ENCODE results near the gene EML3.
"Not testable (repeated sequence)": the region's sequence is repeated elsewhere in the genome, so short reads cannot be mapped to it uniquely, and the experiment has no call there.

The EML3 gene

DNA sequence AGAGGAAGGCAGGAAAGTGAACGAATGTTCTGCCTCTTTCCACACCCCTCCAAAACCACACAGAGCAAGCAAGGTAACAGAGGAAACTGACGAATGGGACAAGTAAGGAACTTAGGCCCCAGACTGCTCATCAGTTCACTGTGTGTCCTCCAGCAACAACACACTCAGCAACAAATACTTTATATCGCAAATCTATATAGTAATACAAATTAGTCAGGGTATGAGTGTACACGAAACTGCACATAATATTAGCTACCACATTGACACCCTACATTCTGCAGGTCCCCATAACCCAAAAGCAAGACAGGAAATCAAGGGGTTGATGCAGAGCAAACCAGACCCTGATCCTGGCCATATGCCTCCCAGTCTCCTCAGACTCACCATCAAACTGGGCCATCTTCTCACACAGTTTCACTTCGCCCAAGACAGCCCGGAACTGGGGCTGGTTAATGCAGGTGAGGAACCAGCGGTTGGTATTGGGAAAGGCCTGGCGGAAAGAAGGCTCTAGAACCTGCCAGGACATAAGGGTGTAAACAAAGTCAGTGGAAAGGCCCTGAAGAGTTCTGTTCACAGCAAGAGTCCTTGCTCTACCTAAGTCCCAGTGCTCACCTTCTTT is 45.4 kb downstream of the EML3 start:
- no peak for DNase-seq

DNA sequence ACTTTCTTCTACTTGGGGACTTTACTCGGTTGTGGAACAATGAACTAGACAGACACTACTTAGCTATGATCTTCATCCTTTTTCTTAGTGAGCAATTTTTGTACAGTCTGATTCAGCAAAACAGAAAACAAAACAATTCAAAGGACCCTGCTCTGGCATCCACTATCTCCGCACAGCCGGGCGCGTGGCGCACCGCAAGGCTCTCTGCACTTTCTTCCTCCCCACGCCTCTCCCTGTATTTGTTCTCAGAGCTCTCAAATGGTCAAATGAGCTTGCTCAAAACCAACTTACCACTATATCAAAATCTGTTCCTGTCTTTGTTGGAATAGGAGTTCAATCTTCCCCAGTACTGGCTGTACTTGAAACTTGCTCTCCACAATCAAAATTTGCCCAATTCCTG is 46.3 kb downstream of the EML3 start:
- no peak for DNase-seq

DNA sequence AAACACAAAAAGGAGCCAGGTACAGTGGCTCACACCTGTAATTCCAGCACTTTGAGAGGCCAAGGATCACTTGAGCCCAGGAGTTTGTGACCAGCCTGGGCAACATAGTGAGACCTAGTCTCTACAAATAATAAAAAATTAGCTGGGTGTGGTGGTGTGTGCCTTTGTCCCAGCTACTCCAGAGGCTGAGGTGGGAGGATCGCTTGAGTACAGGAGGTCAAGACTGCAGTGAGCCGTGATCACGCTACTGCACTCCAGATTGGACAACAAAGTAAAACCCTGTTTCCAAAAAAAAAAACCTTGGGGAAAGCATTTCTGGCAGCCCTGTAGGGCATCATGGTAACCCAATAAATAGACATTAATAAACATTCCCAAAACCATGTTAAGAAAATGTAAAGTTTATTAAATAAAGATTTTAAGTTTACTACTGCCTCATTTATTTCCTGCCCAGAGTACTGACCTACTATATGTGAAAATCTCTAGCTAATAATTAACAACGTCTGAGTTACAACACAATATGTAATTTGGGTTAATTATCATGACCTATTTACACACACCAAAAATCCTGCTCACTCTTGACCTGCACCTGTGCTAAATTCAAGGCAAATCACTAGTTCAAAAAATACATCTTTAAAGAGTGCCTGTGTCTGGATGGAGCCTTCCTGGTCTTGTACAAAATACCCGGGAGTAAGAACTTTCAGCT is 47.3 kb downstream of the EML3 start:
- DNase-seq: no peak

DNA sequence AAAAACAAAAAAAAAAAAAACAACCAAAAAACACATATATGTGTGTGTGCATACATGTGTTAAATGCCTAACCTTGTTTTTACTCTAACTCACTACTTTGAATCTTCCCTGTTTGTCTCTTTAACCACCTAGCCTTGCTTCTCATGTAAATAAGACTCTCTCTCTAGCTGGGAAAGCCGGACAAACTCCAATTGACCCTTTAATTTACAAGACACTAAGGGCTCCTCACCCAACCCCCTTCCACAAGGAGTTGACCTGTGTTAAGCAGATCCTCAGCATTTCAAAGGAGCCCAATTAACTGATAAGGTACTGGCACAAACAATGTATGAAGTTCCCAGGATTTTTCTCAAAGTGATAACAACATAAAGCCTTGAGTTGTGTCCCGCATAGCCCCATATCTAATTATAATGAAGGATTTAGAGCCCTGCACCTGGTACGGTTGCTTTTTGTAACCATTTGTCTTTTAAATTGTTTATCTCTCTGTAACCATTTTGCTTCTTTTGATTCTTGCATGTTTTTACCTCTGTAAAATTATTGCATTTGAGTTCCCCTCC is 50.8 kb downstream of the EML3 start:
- DNase-seq: not testable (repeated sequence)

DNA sequence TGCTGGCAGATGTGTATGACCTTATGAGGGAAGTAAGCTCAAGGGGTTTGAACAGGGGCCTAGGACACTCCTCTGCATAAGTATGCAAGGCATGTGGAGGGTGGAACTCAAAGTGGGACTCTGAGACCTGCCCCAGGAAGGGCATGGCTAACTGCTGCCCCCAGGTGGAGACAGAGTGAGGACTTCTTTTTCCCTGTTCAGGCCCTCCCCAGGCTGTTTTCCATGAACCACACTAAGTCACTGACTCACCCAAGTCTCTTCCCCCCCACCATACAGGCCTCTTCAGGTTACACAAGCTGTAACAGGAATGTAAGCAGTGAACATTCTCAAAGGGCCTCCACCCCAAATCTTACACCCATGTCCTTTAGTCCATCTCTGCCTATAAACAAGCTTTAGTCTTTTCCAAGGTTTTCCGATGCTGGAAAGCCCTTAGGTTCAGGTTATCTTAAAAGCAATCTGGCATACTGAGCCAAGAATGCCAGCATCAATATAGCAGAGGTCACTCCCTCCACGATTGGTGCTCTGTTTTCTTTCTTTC is 51.9 kb downstream of the EML3 start:
- DNase-seq: peak; percentile 75

DNA sequence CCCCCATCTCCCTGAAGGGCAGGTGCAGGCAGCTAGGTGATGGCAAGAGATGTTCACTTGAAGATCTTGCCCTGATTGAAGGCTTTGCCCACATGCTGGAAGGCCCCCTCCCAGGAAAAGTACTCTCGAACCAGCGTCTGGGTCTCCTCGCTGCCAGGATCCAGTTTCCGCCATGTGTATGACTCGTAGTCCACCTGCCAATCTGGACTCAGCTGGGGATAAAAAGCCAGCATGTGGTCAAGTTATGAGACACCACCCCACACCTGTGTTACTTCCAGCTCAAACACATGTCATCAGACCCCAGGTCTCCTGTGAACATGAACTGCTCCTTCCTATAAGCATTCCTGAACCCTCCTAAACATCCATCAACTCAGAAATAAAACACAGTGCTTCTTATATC is 52.9 kb downstream of the EML3 start:
- not testable (repeated sequence) for DNase-seq

DNA sequence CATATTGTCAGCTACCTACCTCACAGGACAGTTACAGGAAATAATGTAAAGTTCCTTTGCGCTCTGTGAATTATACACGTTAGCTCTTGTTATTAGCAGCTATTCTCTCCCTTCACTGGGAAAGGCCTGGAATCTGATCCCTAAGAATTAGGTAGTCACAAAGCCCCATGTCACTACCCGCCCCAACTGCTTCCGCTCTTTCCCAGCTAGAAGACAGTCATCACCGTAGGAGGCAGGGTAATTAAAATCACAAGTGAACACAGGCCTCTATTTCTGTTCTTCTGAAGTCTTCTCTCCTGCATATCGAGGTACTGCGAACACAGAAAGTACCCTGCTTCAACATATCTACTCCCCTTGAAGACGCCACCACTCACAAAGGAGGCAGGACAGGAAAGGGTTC is 53.4 kb downstream of the EML3 start:
- DNase-seq: no peak

DNA sequence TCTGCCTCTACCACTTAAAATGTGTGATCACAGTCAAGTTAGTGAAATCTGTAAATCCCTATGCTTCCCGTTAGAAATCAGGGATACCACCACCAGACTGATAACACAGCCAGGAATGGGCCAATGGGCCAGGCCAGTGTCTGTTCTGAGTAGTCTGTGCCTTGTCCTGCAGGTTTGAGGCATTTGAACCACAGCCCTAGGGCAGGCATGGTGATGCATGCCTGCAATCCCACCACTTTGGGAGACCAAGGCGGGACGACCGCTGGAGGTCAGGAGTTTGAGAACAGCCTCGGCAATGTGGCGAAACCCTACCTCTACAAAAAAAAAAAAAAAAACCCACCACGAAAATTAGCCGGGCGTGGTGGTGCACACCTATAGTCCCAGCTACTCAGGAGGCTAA is 53.9 kb downstream of the EML3 start:
- DNase-seq: no peak

DNA sequence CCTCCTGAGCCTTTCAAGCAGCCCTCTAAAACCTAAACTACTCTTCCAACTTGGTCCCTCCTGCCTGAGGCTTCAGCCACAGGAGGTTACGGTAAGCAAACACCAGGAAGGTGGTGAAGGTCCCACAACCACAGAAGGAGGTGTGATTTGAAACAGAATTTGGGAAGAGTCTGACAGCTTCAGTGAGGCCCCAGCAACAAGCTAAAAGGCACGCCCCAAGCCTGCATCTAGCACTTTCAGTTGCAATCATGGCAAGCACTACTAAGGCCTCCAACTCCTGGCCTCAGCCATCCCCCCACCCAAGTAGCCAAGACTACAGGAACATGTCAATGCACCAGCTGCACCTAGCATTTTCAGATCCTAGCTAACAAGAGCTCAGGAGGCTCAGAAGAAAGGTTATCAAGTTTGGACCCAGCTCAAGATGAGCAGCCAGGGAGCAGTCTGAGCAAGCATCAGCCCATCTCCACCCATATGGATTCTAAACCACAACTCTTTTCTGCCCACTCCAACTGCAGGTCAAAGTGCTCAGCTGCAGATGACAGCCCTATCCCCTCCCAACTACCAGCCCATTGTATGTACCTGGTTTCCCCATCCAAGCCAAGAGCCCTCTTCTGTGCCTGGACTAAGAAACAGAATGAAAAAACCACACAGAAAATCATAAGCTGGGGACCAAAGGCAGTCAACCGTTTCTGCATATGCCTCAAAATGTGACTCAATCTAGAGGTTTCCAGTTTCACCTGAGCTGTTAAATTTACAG is 55.5 kb downstream of the EML3 start:
- DNase-seq: no peak

DNA sequence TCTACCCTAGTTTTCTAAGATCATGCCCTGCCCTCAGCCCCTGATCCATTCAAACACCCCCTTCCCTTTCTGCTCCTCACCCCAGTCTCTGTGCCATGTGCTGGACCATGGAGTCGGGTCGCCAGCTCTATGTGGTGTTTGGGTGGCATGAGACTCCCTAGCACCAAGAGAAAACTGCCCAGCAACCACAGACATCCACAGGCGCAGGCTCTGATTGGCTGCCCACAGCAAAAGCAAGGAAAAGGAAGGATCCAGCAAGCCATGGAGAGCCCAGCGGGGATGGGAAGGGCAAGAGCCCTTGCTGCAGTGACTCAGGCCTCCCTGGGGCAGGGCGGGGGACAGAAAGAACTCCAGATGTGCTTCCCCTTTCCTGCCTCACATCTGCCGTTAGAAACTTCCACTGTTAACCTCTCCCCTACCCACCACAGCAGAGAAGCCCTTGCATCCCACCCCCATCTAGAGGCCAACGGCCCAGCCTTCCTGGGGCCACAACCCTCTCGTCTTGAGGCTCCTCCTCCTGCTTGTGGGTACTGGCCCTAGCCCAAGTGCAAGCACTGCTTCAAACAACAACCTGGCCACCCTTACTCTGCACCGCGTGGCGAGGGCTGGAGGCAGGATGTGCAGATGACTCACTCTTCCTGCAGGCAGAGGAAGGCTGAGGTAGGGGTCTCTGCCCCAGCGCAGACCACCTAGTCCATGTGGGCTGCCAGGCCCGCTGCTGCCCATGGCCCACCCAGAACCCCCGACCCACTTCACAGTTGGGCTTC is 56.3 kb downstream of the EML3 start:
- peak; percentile 51 for DNase-seq

DNA sequence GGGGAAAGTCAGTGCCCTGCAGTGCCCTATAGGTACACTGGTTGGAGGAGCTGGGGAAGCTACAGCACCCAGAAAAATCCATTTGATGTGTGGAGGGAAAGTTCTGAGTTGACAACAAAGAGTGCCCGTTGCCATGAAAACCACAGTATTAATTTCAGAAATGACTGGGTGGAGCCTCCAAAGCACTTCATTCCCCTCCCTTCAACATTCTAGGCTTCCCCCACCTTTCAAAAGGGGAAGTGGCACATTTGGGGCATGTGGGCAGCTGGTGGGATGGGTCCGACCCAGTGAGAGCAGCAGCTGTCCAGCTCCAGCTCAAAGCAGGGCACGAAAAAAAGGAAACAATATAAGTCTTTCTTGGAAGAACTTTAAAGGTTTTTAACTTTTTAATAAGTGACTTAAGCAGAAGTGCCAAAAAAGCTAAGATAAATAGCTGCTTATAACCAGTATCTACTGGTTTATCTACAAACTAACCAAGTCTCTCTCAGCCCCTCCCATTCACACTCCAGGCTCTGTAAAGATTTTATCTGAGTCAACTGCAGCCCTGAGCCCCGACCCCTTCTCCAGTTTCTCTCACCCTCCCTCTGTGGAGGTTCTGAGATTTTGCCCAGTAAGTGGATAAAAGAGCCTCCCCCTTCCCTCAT is 57.0 kb downstream of the EML3 start:
- DNase-seq: no peak

DNA sequence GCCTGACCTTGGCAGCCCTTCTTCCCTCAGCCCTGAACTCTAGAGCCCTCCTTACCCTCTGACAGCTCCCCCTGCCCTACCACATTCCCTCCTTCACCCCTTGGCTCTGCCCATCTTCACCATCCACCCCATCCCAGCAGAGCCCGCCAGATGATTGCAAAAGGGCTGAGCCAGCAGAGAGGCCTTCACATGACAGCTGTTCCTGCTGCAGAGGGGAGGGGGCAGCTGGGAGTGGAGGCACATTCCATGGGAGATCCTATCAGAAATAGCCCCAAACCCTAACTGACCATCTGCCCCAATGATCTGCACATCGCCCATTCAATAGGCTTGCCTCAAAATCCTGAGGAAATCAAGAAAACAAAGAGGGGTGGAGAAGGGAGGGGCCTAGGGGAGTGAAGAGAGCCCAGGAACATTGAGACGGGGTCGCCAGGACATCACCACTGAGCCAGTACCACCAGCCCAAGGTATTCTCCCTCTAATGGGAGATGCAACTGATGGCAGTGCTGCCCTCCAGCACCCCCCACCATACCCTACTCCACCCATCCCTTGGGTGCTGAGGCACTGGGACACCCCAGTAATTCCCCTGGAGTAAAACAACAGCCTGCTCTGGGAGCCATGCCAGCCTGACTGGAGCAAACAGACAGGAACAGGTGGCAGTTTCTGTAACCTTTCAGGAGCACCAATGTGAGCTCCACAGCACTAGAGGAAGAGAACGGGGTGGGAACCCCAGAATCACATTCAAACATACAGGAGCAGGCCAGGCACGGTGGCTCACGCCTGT is 58.0 kb downstream of the EML3 start:
- no peak for DNase-seq

DNA sequence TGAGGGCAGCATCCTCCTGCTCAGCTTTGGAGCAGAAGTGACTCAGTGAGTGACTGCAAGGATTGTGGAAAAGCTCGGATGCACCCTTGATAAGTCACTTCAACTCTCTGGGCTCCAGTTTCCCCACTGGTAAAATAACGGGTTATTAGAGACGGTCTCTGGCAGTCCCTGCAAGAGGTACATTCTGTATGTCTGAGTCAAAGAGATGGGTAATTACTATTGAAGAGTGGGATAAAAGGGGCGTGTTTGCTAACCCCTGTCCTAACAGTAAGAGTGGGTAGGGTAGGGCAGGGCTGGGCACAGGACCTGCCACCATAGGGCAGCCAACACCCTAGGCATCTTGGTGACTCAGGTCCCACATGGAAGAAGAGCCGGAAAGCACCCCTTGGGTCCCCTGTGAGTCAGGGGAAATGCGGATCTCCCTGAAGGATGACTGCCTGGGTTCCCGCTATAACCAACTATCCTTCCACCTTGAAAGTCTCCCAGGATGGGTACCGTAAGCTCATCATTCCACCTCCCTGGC is 58.7 kb downstream of the EML3 start:
- DNase-seq: no peak

DNA sequence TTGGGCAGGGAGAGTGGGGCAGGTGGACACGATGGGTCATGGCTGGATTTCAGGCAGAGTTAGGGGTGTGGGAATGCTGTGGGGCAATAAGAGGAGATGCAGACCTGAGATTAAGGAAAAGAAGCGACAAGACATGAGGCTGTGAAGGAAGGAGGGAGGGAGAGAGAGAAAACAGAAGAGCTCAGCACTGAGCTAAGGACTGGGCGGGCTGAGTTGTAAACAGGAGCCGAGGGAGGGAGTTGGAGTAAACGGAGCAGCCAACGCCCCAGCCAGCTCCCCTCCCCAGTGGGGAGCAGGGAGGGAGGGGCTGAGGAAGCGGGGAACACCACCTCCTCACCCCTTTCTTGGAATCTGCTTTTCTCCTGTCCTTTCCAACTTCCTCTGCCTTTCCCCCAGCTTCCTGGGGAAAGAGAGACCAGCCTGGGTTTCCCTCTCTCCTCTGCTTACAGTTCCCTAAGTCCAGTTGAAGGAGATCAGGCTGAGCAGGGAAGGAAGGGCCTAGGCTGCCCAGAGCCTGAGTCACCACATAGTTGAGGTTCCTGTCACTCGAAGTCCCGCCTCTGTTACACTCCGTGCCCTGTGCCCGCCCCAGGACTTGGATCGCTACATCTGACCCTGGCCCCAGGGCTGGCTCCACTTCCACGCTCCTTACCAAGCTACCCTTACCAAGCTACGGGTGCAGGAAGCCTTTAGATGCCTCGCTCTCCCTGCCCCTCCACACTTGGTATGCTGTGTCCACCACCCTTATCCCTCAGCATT is 59.3 kb downstream of the EML3 start:
- DNase-seq: no peak

DNA sequence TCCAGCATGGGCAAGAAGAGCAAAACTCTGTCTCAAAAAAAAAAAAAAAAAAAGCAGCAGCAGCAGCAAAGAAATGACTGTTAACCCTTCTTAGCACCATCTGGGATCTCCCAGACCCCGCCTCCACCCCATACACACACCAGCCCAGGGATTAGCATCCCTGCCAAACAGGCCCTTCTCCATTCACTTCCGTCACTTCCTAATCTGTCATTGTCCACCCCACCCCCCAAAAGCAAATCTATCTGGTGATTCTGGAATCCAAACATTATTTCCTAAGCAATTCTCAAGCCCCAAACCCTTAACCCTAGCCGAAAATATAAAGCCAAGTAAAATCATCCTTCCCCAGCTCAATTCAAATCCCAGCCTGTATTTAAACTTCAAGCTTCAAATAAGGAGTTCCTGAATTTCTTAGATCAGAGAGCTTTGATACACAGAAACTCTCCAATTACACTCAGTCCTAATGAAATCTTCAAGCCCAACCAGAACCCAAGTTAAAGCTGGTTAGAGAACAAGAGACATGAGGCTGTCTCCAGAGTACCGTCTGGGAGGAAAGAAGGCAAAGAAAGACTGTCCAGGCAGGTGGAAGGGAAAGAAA is 60.0 kb downstream of the EML3 start:
- DNase-seq: no peak

Measured in activated naive CD4-positive, alpha-beta T cell treated with anti-CD3 and anti-CD28 coated beads, Interleukin-2, amount 50 U/mL, for 16 hours (primary cell).